HG03575 (cell line): ENCODE data around the gene FLNC.

Source experiments
- ATAC-seq: cut with Tn5 transposase; IDR thresholded peaks from one replicate; pipeline ENCODE4 v1.9.1; 2021; ENCODE audit not compliant: unreplicated experiment, insufficient number of reproducible peaks, low FRiP score; ENCODE audit errors: extremely low read depth

Gene FLNC

GRCh38 chr7:128900237-128900636 lies 70.0 kb downstream of the FLNC start:
- no peak for ATAC-seq

GRCh38 chr7:128902761-128903585 lies 72.8 kb downstream of the FLNC start:
- no peak for ATAC-seq

DNA sequence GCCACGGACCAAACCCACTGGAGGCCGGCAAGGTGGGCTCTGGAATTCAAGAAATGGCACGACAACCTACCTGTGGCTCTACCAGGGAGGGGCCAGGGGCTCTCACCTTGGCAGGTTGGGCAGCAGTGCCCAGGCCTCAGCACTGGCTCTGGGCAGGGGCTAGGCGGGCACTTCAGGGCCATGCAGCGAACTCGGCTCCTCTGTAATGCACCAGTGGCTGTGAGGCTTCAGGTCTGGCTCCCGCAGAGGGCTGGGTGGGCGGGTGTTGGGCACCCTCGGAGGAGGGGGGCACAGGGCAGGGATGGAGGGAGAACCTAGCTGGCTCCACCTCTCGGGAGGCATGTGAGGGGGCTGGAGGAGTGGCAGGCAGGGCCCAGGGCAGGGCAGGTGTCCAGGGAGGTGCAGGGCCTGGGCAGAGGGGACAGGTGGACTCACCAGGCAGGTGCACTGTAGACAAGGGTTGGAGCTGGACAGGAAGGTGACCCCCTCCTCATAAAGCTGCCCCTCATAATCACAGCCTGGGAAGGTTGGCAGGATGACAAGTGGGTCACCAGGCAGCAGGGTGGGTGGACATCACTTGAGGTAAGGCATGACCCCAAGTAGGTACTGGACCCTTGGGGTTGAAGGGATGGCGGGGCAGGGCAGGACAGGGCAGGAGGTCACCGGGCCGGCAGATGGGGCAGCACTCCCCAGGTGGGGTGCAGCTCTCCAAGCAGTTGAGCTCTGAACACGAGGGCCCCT lies 73.6 kb downstream of the FLNC start:
- no peak for ATAC-seq

- no peak for ATAC-seq
Observed at GRCh38 chr7:128904381-128905197, 74.4 kb downstream of the FLNC start.

- no peak for ATAC-seq
Observed at GRCh38 chr7:128906001-128906765, 76.0 kb downstream of the FLNC start.

DNA sequence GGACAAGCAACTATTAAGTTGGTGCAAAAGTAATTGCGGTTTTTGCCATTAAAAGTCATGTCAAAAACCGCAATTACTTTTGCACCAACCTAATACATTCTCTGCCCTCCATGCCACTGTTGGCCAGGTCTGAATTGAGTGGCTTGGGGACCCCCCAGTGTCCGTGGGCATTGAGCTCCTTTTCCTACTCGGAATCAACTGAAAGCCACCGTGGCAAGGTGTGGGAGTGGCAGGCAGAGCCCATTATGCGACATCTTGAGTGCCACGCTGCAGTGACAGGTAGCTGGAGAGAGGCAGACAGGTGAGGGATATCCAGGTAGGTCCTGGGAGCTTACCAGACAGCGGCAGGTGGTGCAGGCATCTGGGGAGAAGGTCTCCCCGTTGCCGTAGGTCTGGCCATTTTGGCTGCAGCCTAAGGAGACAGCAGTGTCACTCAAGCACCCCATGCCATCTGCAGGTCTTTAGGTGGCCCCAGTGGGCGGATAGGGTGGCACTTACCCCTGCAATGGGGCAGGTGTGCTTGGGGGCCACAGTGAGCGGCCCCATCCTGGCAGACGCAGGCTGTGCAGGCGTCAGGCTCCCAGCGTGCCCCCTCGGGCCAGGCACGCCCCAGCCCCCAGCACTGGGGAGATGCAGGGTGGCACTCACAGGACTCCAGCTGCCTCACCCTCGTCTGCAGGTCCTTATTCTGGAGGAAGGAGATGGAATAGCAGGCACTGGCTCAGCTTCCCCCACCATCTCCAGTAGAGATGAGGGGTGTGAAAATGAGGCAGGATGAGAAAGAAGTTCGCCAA lies 76.8 kb downstream of the FLNC start:
- no peak for ATAC-seq
